Activated CD8-positive, alpha-beta memory T cell treated with anti-CD3 and anti-CD28 coated beads, Interleukin-2, amount 50 U/mL, for 1 hour (primary cell): Measurements from ENCODE around the gene SPECC1.
"Not testable (repeated sequence)": the region's sequence is repeated elsewhere in the genome, so short reads cannot be mapped to it uniquely, and the experiment has no call there.

Experiments used
- DNase-seq: peaks from one replicate; pipeline ENCODE4 v3.0.0-alpha.2; 2020; ENCODE audit errors: extremely low read depth

SPECC1 gene

DNA sequence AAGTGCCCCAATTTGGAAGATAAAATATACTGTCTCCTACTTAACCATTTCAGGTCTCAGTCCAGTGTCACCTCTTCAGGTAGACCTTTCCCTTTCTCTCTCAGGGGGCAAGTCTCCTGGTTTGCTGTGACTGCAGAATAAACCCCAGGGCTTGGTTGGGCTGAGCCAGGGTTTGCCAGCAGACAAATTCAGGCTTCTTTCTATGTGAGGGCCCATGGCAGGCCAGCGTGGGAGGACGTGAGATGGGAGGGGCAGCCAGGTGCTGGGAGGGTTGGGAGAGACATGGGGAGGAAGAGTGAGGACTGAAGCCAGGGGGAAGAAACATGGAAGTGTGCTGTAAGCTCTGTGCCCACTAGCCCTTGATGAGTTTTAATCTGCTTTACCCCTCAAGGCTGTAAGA is 163.2 kb downstream of the SPECC1 start:
- DNase-seq, result no peak

DNA sequence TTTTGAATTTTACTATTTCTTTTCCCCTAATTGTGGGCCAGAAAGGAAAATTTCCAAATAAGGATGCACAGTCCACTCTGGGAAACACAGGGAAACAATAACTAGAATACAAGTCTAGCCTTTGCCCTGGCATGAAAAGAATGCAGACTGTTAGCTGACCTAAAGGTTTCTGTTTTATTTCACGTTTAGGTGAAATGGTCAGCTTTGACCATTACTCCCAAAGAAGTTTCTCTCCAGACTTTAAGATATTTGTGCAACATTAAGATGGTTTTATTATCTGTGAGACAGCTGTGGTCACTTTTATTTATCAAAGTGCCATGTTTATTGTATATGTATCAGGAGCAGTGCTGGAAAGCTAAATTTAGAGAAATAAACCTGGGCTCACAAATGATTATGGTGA is 163.9 kb downstream of the SPECC1 start:
- DNase-seq, result no peak

DNA sequence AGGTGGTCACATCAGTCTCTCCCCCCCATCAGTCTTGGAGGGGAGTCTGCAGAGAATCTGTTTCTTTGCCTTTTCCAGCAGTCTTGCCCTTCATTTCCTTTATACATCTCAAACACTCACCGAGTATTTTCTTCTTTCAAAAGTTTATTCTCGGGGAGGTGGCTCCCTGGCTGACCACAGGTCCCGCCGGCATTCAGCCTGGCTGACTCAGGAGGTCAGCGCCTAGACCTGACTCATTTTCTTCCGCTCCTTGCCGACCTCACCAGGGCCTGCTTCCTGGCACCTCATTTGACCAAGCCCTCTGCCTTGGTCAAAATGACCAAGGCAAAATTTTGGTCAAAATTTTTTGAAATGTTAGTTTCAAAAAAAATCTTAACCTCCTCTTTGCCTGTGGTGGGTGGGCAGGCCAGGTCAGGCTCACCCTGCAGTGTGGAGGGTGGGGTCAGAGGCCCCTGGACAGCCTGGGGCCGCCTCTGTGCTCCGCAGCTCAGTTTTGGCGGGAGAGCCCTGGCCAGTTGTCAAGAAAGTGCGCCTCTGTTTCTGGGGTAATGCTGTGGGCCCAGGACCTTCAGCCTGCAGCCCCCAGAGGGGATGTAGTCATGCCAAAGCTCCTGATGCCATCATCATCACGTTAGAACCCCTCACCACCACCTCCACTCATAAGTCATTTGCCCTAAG is 165.6 kb downstream of the SPECC1 start:
- DNase-seq, result no peak

DNA sequence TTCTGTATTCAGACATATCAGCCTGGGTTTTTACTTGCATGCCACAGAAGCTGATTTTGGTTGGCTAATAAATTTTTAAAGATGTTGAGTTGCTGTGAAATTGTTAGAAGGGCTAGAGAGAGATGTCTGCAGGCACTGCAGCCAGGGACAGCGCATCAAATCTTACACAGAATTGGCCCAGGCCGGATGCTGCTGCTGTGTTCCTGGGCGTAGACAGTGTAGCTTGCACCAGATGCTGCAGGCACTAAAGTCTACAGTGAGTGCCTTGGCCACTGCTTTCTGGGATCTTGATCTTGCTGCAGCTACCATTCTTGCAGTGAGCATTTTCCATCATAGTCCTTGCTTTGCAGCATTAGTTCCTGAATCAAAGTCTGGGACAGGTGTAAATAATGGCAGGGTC is 169.9 kb downstream of the SPECC1 start:
- no peak for DNase-seq

DNA sequence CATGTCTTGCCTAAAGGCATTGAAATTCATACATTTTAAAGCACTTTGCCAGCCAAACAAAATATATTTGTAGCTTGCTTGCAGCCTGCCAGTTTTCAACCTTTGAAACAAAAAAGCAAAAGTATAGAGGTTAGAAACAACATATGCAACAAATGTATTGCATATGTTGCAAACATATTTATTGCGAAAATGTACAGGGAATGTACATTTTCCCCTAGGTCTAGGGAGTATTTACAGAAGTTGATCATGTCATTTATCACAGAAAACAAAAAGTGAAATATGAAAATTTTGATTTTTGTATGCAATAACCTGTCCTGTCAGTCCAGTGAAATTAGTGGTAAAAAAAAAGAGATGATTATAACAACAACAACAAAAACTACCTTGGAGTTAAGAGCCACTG is 171.5 kb downstream of the SPECC1 start:
- no peak for DNase-seq

DNA sequence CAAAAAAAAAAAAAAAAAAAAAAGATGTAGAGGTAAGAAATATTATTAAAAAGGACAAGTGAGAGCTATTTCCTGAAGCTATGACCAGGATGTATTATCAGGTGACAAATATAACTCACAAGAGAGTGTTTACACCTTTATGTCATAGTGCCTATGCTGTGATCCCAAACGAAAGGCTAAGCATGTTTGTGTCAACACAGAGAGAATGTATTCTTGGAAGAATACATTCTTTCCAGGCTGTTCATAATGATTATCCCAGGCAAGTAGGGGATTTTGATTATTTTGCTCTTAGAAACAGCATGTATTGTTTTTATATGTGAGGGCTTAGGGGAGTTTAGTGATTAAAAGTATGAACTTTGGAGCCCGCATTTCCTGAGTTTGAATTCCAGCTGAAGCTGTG is 175.0 kb downstream of the SPECC1 start:
- no peak for DNase-seq

DNA sequence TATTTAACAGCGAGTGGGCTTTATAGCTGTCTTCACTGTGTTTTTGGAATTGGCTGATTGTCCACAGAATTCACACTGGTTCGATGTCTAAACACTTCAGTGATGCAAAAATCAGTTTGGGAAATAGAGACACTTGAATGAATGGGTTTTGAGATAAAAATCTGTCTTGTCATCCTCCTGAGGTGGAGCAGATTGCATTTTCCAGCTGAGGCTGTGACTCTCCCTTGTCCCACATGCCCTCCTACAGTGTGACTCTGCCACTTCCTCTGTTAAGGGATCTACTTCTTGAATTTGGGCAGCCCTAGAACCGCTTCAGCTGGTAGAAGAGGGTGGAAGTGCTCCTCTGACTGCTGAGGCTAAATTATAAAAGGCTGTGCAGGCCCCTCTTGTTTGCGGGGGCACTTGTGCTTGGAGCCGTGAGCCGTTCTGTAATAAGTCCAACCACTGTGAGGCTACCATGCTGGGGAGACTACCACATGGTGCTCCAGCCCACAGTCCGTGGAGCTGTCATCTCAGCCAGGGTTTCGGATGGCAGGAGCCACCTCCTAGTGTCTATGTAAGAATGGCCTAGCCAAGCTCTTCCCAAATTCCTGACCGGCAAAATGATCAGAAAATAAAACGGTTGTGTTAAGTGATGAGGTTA is 175.9 kb downstream of the SPECC1 start:
- no peak for DNase-seq

DNA sequence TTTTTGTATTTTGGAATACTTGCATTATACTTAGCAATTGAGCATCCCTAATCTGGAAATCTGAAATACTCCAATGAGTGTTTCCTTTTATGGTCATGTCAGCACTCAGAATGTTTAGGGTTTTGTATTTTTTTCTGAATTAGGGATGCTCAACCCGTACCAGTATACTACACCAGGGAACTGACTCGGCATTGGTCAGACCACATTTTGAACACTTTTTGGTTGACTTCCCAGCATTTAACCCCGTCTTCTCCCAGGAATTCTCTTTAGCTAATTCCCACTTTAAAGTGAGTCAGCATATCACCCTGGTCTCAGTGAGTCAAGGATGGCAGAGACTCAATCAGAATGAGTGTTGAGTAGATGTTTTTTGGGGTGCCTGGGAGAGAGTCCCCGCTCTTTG is 177.9 kb downstream of the SPECC1 start:
- DNase-seq, result no peak

DNA sequence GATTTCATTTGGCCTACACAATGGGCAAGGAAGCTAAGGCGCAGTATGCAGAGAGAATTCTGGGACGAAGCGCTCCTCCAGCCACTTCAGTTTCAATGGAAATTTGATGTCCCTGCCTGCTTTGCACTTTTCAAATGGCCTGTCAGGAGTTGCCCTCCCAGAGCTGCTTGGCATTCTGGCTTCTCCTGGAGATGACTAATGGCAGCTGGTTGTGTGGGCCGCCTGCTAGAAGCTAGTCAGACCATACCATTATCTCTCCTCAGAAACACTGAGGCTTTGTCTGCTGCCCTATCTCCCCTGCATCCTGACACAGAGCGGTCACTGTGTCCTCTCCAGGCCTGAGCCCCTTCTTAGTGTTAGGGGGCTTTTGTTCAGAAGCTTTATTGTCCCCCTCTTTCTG is 180.1 kb downstream of the SPECC1 start:
- DNase-seq, result no peak

DNA sequence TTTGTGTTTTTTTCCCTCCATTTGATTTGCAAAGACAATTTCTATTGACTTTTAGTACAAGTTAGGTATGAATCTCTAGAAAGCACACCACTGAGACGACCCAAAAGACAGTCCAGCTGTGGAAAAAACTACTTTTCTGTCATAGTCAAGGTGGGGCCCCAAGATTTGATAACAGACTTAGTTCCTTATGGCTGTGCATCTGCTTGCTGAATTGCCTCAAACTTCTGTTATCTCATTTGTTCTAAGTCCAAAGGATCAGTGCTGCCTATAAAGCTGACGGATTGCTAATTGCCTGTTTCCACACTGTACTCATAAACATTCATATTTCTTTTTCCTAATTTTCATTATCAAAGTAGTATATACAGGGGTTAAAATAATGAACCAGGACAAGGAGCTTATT is 180.8 kb downstream of the SPECC1 start:
- no peak for DNase-seq

DNA sequence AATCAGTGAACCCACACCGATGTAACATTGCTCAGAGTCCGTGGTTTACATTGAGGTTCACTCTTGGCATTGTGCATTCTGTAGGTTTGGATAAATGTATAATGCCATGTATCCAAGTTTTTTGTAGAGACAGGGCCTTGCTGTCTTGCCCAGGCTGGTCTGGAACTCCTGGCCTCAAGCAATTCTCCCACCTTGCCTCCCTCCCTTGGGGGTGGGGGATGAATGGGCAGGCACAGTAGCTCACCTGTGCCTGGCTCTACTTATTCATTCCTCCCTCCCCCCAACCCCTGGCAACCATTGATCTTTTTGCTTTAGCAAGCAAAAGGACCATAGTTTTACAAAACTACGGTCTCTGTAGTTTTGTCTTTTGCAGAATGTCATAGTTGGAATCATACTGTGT is 181.4 kb downstream of the SPECC1 start:
- no peak for DNase-seq

DNA sequence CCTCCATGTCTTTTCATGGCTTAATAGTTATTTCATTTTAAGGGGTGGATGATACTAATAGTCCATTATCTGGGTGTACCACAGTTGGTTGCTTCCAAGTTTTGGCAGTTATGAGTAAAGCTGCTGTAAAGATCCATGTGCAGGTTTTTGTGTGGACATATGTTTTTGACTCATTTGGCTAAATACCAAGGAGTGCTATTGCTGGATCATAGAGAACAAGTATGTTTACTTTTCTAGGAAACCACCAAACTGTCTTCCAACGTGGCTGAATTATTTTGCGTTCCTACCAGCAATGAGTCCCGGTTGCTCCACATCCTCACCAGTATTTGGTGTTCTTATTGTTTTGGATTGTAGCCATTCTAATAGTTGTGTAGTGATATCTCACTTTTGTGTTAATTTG is 181.9 kb downstream of the SPECC1 start:
- DNase-seq, result no peak

DNA sequence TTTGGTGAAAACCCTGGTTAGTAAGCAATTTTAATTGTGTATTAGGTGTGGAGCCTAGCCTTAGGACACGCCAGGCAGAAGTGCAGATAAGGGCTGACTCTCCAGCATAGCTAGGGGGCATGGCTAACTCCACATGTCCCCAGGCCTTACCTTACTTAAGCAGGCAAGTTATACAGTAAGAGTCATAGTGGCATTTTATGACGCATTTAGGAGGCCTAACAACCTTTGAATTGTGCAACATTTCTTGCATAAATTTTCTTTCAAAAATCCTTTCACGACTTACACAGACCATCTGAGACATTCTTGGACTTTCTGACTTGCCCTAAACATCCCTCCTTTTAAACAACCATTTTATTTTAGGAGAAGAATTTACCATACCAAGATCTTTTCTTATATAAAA is 187.1 kb downstream of the SPECC1 start:
- not testable (repeated sequence) for DNase-seq

DNA sequence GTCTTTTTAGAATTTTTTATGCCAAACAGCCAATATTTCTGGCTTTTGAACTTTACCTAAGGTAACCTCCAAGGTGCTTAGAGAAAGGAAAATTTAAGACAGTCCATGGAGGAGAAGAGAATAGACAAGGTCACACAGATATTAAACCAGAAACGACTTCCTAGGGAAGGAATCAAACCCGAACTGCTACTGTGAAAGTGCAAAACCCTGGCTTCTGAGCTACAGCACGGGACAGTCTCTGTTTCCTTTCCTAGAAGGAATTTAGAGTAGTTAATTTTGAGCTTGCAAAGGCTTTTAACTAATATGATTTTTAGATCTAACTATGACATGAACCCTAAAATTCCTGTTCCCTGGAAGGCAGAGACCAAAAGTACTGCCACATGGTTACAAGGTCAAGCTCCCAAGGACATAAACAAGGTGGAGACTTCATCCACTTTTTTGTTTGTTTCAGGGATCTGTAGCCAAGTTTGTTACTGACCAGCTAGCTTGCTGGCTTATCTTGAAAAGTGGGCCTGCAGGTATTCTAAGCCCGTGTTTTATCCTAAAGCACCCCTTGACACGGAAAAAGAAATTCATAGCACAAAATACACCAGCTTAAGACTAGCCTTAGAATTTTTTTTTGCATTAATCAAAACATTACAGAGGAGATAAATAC is 188.2 kb downstream of the SPECC1 start:
- no peak for DNase-seq

DNA sequence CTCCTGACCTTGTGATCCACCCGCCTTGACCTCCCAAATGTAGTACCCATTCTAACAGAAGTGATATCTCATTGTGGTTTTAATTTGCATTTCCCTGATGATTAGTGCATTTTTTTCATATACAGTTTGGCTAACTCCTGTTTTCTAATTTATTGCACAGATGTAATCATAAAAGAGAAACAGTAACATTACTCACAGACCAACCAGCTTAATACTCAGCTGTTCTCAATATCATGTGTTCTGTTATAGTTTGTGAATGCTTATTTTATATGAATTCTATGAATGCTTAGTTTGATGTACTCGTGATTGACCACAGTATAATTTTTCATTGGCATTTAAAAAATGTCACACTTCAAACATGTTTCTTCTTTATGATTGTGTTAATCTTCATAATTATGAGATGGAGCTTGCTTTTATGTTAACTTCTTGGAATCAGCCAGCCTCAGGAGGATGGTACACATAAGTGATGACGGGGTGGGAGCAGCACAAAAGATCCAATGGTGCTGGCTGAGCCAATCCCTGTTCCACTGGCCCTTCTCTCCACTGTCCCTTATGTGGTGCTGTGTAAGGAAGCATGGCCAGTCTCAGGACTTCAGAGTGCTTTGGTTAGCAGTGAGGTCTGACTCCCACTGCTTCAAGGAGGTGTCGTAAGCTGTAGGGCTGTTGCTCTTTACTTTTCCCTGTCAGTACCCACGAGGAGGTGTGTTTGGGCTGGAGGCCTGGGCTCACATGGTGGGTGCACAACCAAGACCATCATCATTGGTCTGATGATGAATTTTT is 191.0 kb downstream of the SPECC1 start:
- DNase-seq, result no peak

DNA sequence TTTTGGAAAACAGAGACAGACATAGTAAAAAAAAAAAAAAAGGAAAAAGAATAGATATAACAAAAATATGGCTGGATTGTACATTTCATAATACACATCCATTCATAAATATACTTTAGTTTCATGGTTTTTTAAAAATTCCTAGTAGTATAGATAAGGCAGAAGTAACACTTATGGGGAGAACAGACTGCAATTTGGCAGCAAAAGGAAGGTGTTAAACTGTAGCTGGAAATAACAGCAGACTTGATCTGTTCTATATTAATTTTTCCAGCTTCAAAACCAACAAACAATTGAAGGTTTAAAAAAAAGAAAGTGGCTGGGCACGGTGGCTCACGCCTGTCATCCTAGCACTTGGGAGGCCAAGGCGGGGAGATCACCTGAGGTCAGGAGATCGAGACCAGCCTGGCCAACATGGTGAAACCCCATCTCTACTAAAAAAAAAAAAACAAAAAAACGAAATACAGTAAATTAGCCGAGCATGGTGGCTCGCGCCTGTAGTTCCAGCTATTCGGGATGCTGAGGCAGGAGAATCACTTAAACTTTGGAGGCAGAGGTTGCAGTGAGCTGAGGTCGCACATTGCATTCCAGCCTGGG is 191.8 kb downstream of the SPECC1 start:
- DNase-seq, result no peak

DNA sequence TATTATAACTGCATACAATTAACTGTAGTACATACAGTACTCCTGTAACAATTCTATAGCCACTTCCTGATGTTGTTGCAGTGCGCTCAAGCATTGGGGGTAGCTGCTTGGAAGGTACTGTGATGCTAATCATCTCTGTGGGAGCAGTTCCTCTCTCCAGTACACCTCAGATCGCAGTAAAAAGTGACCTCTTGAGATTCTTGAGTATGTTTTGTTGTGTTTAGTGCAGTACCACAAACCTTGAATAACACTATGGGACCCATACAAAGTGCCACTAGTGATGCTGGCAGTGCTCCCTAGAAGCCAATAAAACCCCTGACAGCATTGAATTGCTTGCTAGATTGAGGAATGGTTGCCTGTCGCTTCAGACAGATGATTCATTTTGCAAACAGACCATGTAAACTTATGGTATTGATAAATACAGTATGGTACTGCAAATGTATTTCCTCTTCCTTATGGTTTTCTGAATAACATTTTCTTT is 193.0 kb downstream of the SPECC1 start:
- no peak for DNase-seq

DNA sequence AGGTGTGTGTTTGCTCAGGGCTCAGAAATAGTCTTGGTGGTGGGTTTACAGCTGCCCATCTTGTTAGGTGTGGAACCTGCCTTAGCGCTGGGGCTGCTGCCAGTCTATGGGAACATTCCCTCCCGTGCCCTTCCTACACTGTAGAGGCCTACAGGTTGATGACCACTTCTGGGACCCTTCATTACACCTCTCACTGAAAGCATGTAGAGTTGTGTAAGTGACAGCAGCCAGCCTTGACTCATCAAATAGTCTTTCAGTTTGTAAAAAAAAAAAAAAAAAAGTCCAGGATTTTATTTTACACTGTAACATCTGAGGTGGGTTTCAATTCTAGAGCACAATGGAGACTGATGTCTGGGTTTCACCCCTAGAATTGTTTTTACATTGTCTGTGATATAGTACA is 193.9 kb downstream of the SPECC1 start:
- DNase-seq, result no peak

DNA sequence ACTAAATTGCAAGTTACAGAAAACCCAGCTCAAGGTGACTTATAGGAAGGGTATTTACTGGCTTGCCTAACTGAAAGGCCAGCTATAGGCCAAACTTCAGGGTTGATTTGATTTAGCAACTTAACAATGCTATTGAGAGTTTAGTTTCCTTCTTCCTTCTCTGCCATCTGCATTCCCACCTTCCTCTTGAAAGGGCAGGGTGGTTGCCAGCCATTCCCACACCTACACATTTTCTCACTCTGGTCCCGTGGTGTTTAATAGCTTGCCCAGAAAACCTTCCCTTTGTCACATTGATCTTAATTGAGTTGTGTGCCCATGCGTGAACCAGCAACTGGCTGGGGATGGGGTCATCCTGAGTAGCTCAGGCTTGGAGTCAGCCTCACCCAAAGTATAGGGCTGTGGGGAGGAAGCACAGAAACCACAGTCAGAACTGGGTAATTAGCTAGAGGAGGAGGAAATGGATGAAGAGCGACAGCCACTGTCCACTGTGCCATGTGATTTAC is 194.7 kb downstream of the SPECC1 start:
- no peak for DNase-seq

DNA sequence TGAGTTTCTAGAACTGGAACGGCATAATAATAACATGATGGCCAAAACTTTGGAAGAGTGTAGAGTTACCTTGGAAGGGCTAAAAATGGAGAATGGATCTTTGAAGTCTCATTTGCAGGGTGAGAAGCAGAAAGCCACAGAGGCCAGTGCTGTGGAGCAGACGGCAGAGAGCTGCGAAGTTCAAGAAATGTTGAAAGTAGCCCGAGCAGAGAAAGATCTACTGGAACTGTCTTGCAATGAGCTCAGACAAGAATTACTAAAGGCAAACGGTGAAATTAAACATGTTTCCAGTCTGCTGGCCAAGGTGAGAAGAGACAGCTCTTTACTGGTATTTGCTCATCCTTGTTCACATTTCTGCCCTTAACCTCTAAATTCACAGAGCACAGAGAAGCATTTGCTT is 196.4 kb downstream of the SPECC1 start:
- no peak for DNase-seq

DNA sequence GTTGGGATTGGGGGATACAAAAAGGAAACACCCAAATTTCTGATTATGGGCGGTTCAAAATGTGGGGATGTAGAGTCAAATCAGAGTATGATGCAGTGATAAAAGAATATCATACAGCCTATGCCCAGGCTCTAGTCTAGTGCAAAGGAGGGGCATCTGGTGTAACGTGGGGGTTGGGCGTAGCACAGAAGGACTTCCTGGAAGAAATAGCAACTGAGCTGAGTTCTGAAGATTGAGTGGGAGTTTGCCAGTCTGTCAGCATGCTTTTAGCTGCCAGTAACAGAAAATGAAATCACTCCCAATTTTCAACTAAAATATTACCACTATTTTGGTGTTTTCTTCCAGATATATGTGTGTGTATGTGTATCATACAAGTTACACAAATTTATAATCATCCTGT is 196.9 kb downstream of the SPECC1 start:
- DNase-seq, result no peak

DNA sequence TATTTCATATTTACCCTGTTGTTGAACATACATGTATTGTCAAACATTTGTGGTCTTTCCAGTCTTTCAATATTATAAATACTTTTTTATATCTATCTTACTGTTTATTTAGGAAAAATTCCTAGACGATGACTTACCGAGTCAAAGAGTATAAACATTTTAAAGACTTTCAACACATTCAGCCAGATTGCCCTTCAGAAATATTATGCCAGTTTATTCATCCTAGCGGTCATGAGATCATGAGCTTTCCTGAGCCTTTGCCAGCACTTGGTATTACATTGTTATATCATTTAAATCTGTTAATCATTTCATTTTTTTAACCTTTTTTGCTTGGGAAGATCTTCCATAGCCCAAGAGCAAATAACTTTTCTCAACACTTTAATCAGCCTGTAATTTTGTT is 197.4 kb downstream of the SPECC1 start:
- DNase-seq, result no peak
